H9 (cell line): ENCODE results near the gene CFH. TPM values are rescaled to one million over a fixed set of nuclear protein-coding genes. Genes with fewer than 3 reads are reported as not detected.

Experiments
- DNase-seq: peaks from one replicate; pipeline ENCODE4 v3.0.0-alpha.2; 2017
- H2AFZ ChIP-seq: one replicate; pipeline ENCODE4 v1.6.1; 2013; ENCODE audit warnings: mild to moderate bottlenecking, low read length, control low read depth, moderate library complexity
- H2AK5ac ChIP-seq: 2 replicates; pipeline ENCODE4 v1.6.1; 2013; ENCODE audit warnings: low read length, control low read depth, mixed read lengths; ENCODE audit not compliant: insufficient read length
- H2BK120ac ChIP-seq: one replicate; pipeline ENCODE4 v1.6.1; 2013; ENCODE audit warnings: low read depth, mild to moderate bottlenecking, low read length, control low read depth, inconsistent platforms; ENCODE audit not compliant: poor library complexity, severe bottlenecking
- H2BK12ac ChIP-seq: 2 replicates; pipeline ENCODE4 v1.6.1; 2013; ENCODE audit warnings: low read length, control low read depth, mixed read lengths, low read depth; ENCODE audit not compliant: insufficient read length
- H2BK15ac ChIP-seq: 2 replicates; pipeline ENCODE4 v1.6.1; 2013; ENCODE audit warnings: low read depth, low read length, control low read depth
- H2BK20ac ChIP-seq: one replicate; pipeline ENCODE4 v1.6.1; 2013; ENCODE audit warnings: low read depth, mild to moderate bottlenecking, low read length, control low read depth, inconsistent platforms; ENCODE audit not compliant: poor library complexity, severe bottlenecking
- H2BK5ac ChIP-seq: 2 replicates; pipeline ENCODE4 v1.6.1; 2013; ENCODE audit warnings: low read length, control low read depth, mixed read lengths; ENCODE audit not compliant: insufficient read length
- H3K14ac ChIP-seq: 2 replicates; pipeline ENCODE4 v1.6.1; 2013; ENCODE audit warnings: low read length, control low read depth; ENCODE audit not compliant: insufficient read depth
- H3K18ac ChIP-seq: 2 replicates; pipeline ENCODE4 v1.6.1; 2013; ENCODE audit warnings: low read depth, mild to moderate bottlenecking, mixed read lengths, low read length, control low read depth; ENCODE audit not compliant: insufficient read length
- H3K23ac ChIP-seq: 2 replicates; pipeline ENCODE4 v1.6.1; 2013; ENCODE audit warnings: low read length, control low read depth, mixed read lengths, low read depth; ENCODE audit not compliant: insufficient read length
- H3K23me2 ChIP-seq: 2 replicates; pipeline ENCODE4 v1.6.1; 2013; ENCODE audit warnings: low read depth, mild to moderate bottlenecking, mixed read lengths, low read length, control low read depth; ENCODE audit not compliant: insufficient read length, poor library complexity, severe bottlenecking
- H3K27ac ChIP-seq: 2 replicates; pipeline ENCODE4 v1.5.1; 2013; ENCODE audit warnings: low read length, control low read depth, mixed read lengths, low read depth; ENCODE audit not compliant: insufficient read length
- H3K27me3 ChIP-seq: 2 replicates; pipeline ENCODE4 v1.6.1; 2013; ENCODE audit warnings: low read length, control low read depth, inconsistent platforms; ENCODE audit not compliant: insufficient read depth
- H3K4ac ChIP-seq: 2 replicates; pipeline ENCODE4 v1.6.1; 2013; ENCODE audit warnings: low read depth, mild to moderate bottlenecking, control low read depth, inconsistent platforms, low read length, moderate library complexity
- H3K4me1 ChIP-seq: 2 replicates; pipeline ENCODE4 v1.6.1; 2013; ENCODE audit warnings: low read length, control low read depth, inconsistent platforms; ENCODE audit not compliant: insufficient read depth
- H3K4me2 ChIP-seq: 2 replicates; pipeline ENCODE4 v1.6.1; 2013; ENCODE audit warnings: low read length, control low read depth, mixed read lengths; ENCODE audit not compliant: insufficient read length, insufficient read depth
- H3K56ac ChIP-seq: 2 replicates; pipeline ENCODE4 v1.6.1; 2013; ENCODE audit warnings: low read depth, mild to moderate bottlenecking, mixed read lengths, low read length, control low read depth; ENCODE audit not compliant: insufficient read length
- H3K79me1 ChIP-seq: 2 replicates; pipeline ENCODE4 v1.6.1; 2013; ENCODE audit warnings: low read depth, mild to moderate bottlenecking, moderate library complexity, low read length, control low read depth, inconsistent platforms; ENCODE audit not compliant: insufficient read depth, poor library complexity, severe bottlenecking
- H3K79me2 ChIP-seq: 2 replicates; pipeline ENCODE4 v1.6.1; 2013; ENCODE audit warnings: low read length, control low read depth, inconsistent platforms; ENCODE audit not compliant: insufficient read depth
- H3K9ac ChIP-seq: 2 replicates; pipeline ENCODE4 v1.6.1; 2013; ENCODE audit warnings: low read length, control low read depth, mixed read lengths; ENCODE audit not compliant: insufficient read length; ENCODE audit errors: extremely low read depth
- H3K9me3 ChIP-seq: one replicate; pipeline ENCODE4 v1.6.1; 2013; ENCODE audit warnings: low read depth, low read length, inconsistent platforms; ENCODE audit not compliant: control insufficient read depth
- H3T11ph ChIP-seq: one replicate; pipeline ENCODE4 v1.6.1; 2013; ENCODE audit warnings: mild to moderate bottlenecking, low read length, control low read depth, inconsistent platforms
- H4K20me1 ChIP-seq: one replicate; pipeline ENCODE4 v1.6.1; 2013; ENCODE audit not compliant: control insufficient read depth, insufficient read length, insufficient read depth
- H4K5ac ChIP-seq: 2 replicates; pipeline ENCODE4 v1.6.1; 2013; ENCODE audit warnings: low read depth, mild to moderate bottlenecking, mixed read lengths, low read length, control low read depth; ENCODE audit not compliant: insufficient read length
- H4K8ac ChIP-seq: replicated peaks from 2 replicates; pipeline ENCODE4 v1.6.1; 2013; ENCODE audit warnings: low read length, control low read depth, mixed read lengths, low read depth; ENCODE audit not compliant: insufficient read length
- H4K91ac ChIP-seq: 2 replicates; pipeline ENCODE4 v1.6.1; 2013; ENCODE audit warnings: low read depth, mild to moderate bottlenecking, moderate library complexity, mixed read lengths, low read length, control low read depth; ENCODE audit not compliant: insufficient read length
- H3K27ac Mint-ChIP-seq, 3 experiments: 2 replicates in 2 of 3; 3 replicates in 1 of 3; pipeline ENCODE4 v1.8.0; 2020 to 2021; ENCODE audit warnings: mixed read lengths in 3 of 3, mild to moderate bottlenecking in 1 of 3, moderate library complexity in 1 of 3
- H3K27me3 Mint-ChIP-seq: 2 replicates; pipeline ENCODE4 v1.8.0; 2021; ENCODE audit warnings: low read depth, mild to moderate bottlenecking, moderate library complexity, mixed read lengths
- H3K36me3 Mint-ChIP-seq, 3 experiments: 2 replicates in 2 of 3; 3 replicates in 1 of 3; pipeline ENCODE4 v1.8.0; 2020 to 2021; ENCODE audit warnings: low read depth in 3 of 3, mixed read lengths in 3 of 3; ENCODE audit not compliant: insufficient read depth in 1 of 3
- H3K4me1 Mint-ChIP-seq, 2 experiments: 2 replicates each; pipeline ENCODE4 v1.8.0; 2020; ENCODE audit warnings: mixed read lengths in 2 of 2
- H3K4me3 Mint-ChIP-seq, 2 experiments: 2 replicates in 1 of 2; 3 replicates in 1 of 2; pipeline ENCODE4 v1.8.0; 2020 to 2021; ENCODE audit warnings: mild to moderate bottlenecking in 2 of 2, mixed read lengths in 2 of 2, moderate library complexity in 1 of 2
- H3K9me3 Mint-ChIP-seq, 2 experiments: 2 replicates in 1 of 2; 3 replicates in 1 of 2; pipeline ENCODE4 v1.8.0; 2020; ENCODE audit warnings: mild to moderate bottlenecking in 2 of 2, mixed read lengths in 2 of 2, moderate library complexity in 1 of 2
- WGBS: extraction: QIAGEN DNeasy Blood & Tissue Kit; methylation state at CpG from one replicate; pipeline ENCODE4 v1.1.7; 2013; ENCODE audit warnings: missing lambda C conversion rate, low lambda C conversion rate, mixed read lengths; ENCODE audit not compliant: insufficient read length; ENCODE audit errors: extremely low coverage; 5-methylcytosine and 5-hydroxymethylcytosine counted together
- total RNA-seq: library from RNA; stranded (reverse); gene quantifications from 2 replicates; pipeline ENCODE4 v1.2.1, GENCODE V29; 2021
- TF ChIP-seq, protein P1 (sequence below): fragments of 200-600 bp; sonication (generic); conservative IDR thresholded peaks from 3 replicates; pipeline ENCODE4 v1.8.0; 2021; ENCODE audit warnings: antibody characterized with exemption, mild to moderate bottlenecking

CFH gene
- total RNA-seq, 1 experiment from 2014 or later: not detected

DNA sequence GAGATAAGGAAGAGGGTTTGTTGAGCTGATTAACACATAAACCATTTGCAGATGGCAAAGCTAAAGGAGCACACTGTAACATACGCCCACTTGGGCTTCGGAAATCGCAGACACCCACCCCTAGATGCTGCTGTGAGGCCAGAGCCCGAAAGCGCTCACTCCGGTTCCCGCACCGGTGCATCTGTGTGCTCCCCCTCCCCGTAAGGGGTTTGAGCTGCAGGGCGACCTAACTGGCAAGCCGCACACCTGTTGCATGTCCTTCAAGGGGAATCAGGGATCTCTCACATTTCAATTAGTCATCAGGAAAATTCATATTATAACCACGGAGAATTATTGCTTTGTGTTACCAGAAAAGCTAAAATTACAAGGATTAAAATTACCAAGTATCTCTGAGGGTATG lies 1.4 kb upstream of the CFH start:
- H3K14ac ChIP-seq: no peak overlapping the region
- no peaks in the 10 kb centered on the region for H3K9me3 Mint-ChIP-seq
- H3K56ac ChIP-seq: no peak overlapping the region
- DNase-seq: peak; percentile 35
- no peak overlapping the region for H4K5ac ChIP-seq
- H3K9me3 ChIP-seq: no peaks in the 10 kb centered on the region
- no peak overlapping the region for H3K4ac ChIP-seq
- peaks cover 2 to 3% of the 10 kb centered on the region in 2 experiments for H3K4me1 Mint-ChIP-seq
- no peak overlapping the region for H3K23ac ChIP-seq
- no peak overlapping the region for H2BK15ac ChIP-seq
- no peak overlapping the region for H4K8ac ChIP-seq
- H3K18ac ChIP-seq: no peak overlapping the region
- H3K27ac ChIP-seq: no peak overlapping the region
- no peaks in the 10 kb centered on the region for H3K36me3 Mint-ChIP-seq
- H3K4me1 ChIP-seq: no peaks in the 10 kb centered on the region
- no peaks in the 10 kb centered on the region for H3K79me2 ChIP-seq
- no peak overlapping the region for H2BK5ac ChIP-seq
- no peaks in the 10 kb centered on the region for H3K27me3 ChIP-seq
- no peaks in the 10 kb centered on the region for H3K27me3 Mint-ChIP-seq
- H2BK12ac ChIP-seq: no peak overlapping the region
- no peak overlapping the region for H2BK120ac ChIP-seq
- H3K79me1 ChIP-seq: no peaks in the 10 kb centered on the region
- H3T11ph ChIP-seq: no peak overlapping the region
- H3K23me2 ChIP-seq: no peaks in the 10 kb centered on the region
- H3K9ac ChIP-seq: no peak overlapping the region
- peak overlapping the region in 1 of 2 experiments; percentile 38; a peak in 2 of 5 replicates for H3K4me3 Mint-ChIP-seq
- H2AFZ ChIP-seq: no peak overlapping the region
- H3K4me2 ChIP-seq: no peak overlapping the region
- TF ChIP-seq, protein P1, sequence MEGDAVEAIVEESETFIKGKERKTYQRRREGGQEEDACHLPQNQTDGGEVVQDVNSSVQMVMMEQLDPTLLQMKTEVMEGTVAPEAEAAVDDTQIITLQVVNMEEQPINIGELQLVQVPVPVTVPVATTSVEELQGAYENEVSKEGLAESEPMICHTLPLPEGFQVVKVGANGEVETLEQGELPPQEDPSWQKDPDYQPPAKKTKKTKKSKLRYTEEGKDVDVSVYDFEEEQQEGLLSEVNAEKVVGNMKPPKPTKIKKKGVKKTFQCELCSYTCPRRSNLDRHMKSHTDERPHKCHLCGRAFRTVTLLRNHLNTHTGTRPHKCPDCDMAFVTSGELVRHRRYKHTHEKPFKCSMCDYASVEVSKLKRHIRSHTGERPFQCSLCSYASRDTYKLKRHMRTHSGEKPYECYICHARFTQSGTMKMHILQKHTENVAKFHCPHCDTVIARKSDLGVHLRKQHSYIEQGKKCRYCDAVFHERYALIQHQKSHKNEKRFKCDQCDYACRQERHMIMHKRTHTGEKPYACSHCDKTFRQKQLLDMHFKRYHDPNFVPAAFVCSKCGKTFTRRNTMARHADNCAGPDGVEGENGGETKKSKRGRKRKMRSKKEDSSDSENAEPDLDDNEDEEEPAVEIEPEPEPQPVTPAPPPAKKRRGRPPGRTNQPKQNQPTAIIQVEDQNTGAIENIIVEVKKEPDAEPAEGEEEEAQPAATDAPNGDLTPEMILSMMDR: no peak
- H4K20me1 ChIP-seq: no peaks in the 10 kb centered on the region
- no peak overlapping the region for H2BK20ac ChIP-seq
- H3K27ac Mint-ChIP-seq: peak overlapping the region in 2 of 3 experiments; percentile 22 to 76; a peak in 2 of 7 replicates
- no CpG with 5 or more reads among the region's 12 CpGs for WGBS
- no peak overlapping the region for H2AK5ac ChIP-seq
- no peak overlapping the region for H4K91ac ChIP-seq
